Effector memory CD4-positive, alpha-beta T cell (primary cell): ENCODE data around the gene MEDAG.

Source experiments
- DNase-seq, 3 donors: peaks; one replicate each; pipeline ENCODE4 v3.0.0-alpha.2; 2020
- H3K27ac ChIP-seq: 2 replicates; pipeline ENCODE4 v1.7.0; 2013; ENCODE audit warnings: mild to moderate bottlenecking, low read length, moderate library complexity; ENCODE audit not compliant: insufficient read depth, poor library complexity, severe bottlenecking
- H3K27me3 ChIP-seq: replicated peaks from 2 replicates; pipeline ENCODE4 v1.7.0; 2013; ENCODE audit warnings: mild to moderate bottlenecking, low read length; ENCODE audit not compliant: insufficient read depth, control insufficient read depth, poor library complexity, severe bottlenecking
- H3K36me3 ChIP-seq: 2 replicates; pipeline ENCODE4 v1.7.0; 2013; ENCODE audit warnings: mild to moderate bottlenecking, low read length, moderate library complexity; ENCODE audit not compliant: control insufficient read depth, insufficient read depth
- H3K4me1 ChIP-seq: 2 replicates; pipeline ENCODE4 v1.7.0; 2013; ENCODE audit warnings: low read length, mild to moderate bottlenecking; ENCODE audit not compliant: control insufficient read depth, insufficient read depth, poor library complexity, severe bottlenecking
- H3K4me3 ChIP-seq: 2 replicates; pipeline ENCODE4 v1.7.0; 2013; ENCODE audit warnings: low read length, low read depth, mild to moderate bottlenecking; ENCODE audit not compliant: insufficient read depth, poor library complexity, severe bottlenecking
- H3K9me3 ChIP-seq: 2 replicates; pipeline ENCODE4 v1.7.0; 2013; ENCODE audit warnings: mild to moderate bottlenecking, low read length, moderate library complexity; ENCODE audit not compliant: control insufficient read depth

The MEDAG gene

GRCh38 chr13:30974350-30974749 is 68.3 kb downstream of the MEDAG start:
- no peak for DNase-seq
- no peaks in the 10 kb centered on the region for H3K9me3 ChIP-seq
- H3K4me3 ChIP-seq: no peak overlapping the region
- no peaks in the 10 kb centered on the region for H3K4me1 ChIP-seq
- H3K27ac ChIP-seq: no peak overlapping the region
- no peaks in the 10 kb centered on the region for H3K27me3 ChIP-seq
- H3K36me3 ChIP-seq: no peaks in the 10 kb centered on the region
